ENCODE measurements around the gene MAP7D3.

Gene MAP7D3

GRCh38 chrX:136206916-136207315 lies 44.3 kb downstream of the MAP7D3 start:
- DNase-seq (ENCODE audit: low spot score) = no peak

GRCh38 chrX:136205882-136206380 lies 45.3 kb downstream of the MAP7D3 start:
- DNase-seq (ENCODE audit: low spot score) = no peak

GRCh38 chrX:136204571-136204970 lies 46.6 kb downstream of the MAP7D3 start:
- no peak for DNase-seq (ENCODE audit: low spot score)

GRCh38 chrX:136203951-136204350 lies 47.2 kb downstream of the MAP7D3 start:
- DNase-seq (ENCODE audit: low spot score) = no peak

GRCh38 chrX:136203438-136203837 lies 47.8 kb downstream of the MAP7D3 start:
- no peak for DNase-seq (ENCODE audit: low spot score)

- no peak for DNase-seq (ENCODE audit: low spot score)
These were observed 48.3 kb downstream of the MAP7D3 start for GRCh38 chrX:136202889-136203288.

GRCh38 chrX:136201601-136202000 lies 49.6 kb downstream of the MAP7D3 start:
- DNase-seq (ENCODE audit: low spot score) = no peak

- no peak for DNase-seq (ENCODE audit: low spot score)
These were observed 50.7 kb downstream of the MAP7D3 start for GRCh38 chrX:136200466-136200865.

GRCh38 chrX:136199365-136199764 lies 51.8 kb downstream of the MAP7D3 start:
- no peak for DNase-seq (ENCODE audit: low spot score)

- no peak for DNase-seq (ENCODE audit: low spot score)
These were observed 52.4 kb downstream of the MAP7D3 start for GRCh38 chrX:136198678-136199243.

GRCh38 chrX:136198010-136198409 lies 53.2 kb downstream of the MAP7D3 start:
- DNase-seq (ENCODE audit: low spot score) = no peak

GRCh38 chrX:136196691-136197155 lies 54.5 kb downstream of the MAP7D3 start:
- no peak for DNase-seq (ENCODE audit: low spot score)

GRCh38 chrX:136195247-136195646 lies 56.0 kb downstream of the MAP7D3 start:
- no peak for DNase-seq (ENCODE audit: low spot score)

GRCh38 chrX:136194536-136194935 lies 56.7 kb downstream of the MAP7D3 start:
- DNase-seq (ENCODE audit: low spot score) = no peak

GRCh38 chrX:136193771-136194170 lies 57.4 kb downstream of the MAP7D3 start:
- DNase-seq (ENCODE audit: low spot score) = no peak

- DNase-seq (ENCODE audit: low spot score) = no peak
These were observed 58.3 kb downstream of the MAP7D3 start for GRCh38 chrX:136192839-136193414.

- no peak for DNase-seq (ENCODE audit: low spot score)
These were observed 59.1 kb downstream of the MAP7D3 start for GRCh38 chrX:136192135-136192534.

GRCh38 chrX:136191171-136191570 lies 60.0 kb downstream of the MAP7D3 start:
- no peak for DNase-seq (ENCODE audit: low spot score)

GRCh38 chrX:136190038-136190713 lies 61.0 kb downstream of the MAP7D3 start:
- no peak for DNase-seq (ENCODE audit: low spot score)

GRCh38 chrX:136189222-136189621 lies 62.0 kb downstream of the MAP7D3 start:
- DNase-seq (ENCODE audit: low spot score) = no peak

GRCh38 chrX:136186023-136186413 lies 65.2 kb downstream of the MAP7D3 start:
- DNase-seq (ENCODE audit: low spot score) = no peak

- no peak for DNase-seq (ENCODE audit: low spot score)
These were observed 65.7 kb downstream of the MAP7D3 start for GRCh38 chrX:136185401-136186022.

- no peak for DNase-seq (ENCODE audit: low spot score)
These were observed 67.3 kb downstream of the MAP7D3 start for GRCh38 chrX:136183917-136184316.

Data from left forelimb (tissue), 1 donor.